Measurements from ENCODE around the gene KRT82. TPM values are rescaled to one million over a fixed set of nuclear protein-coding genes. Genes with fewer than 3 reads are reported as not detected.

Gene KRT82
- total RNA-seq, 1 experiment from 2014 or later = not detected

DNA sequence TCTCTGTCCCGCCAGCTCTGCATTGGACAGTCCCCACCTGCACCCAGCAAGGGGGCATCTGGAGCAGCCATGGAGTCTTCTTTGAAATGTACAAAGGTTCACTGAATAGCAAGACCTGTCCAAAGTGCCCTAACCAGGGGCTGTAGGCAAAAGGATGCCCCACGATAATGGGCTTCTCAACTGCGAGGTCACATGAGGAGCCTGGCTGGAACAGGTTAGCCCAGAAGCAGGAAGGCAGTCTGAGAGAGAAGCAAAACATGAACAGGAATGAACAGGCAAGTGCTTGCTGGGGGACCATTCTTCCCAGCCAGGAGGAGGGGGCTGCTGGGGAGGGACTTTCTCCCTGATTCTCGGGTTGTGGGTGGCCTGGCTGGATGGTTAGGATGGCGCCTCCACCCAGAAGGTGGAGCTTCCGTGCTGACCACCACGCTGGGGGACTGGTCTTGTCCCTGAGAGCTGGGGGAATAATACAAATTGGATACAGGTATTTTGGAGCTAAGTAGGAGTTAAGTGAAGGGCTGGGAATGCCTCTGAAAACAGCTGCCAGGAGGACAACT is 46.0 kb downstream of the KRT82 start:
- H3K9me3 ChIP-seq (ENCODE audit: control insufficient read depth, low read depth, low read length) = no peaks in the 10 kb centered on the region
- H3K9ac ChIP-seq (ENCODE audit: extremely low read depth, insufficient read length, low read length) = no peak overlapping the region
- H3K27me3 Mint-ChIP-seq (ENCODE audit: low read depth) = peaks cover 7% of the 10 kb centered on the region
- no peak overlapping the region for H3K4me3 Mint-ChIP-seq
- H3K27ac Mint-ChIP-seq = no peak overlapping the region; a peak in 1 of 7 replicates
- no peaks in the 10 kb centered on the region for H3K4me1 ChIP-seq (ENCODE audit: insufficient read depth, low read length)
- H2BK5ac ChIP-seq (ENCODE audit: insufficient read length, low read length) = no peak overlapping the region
- no peak overlapping the region for H3K23ac ChIP-seq (ENCODE audit: insufficient read length, low read depth, low read length)
- H2AFZ ChIP-seq (ENCODE audit: low read length) = no peak overlapping the region
- H3K23me2 ChIP-seq (ENCODE audit: insufficient read length, low read depth, low read length, poor library complexity, severe bottlenecking) = no peaks in the 10 kb centered on the region
- no peak overlapping the region for H3K14ac ChIP-seq (ENCODE audit: insufficient read depth, low read length)
- H3K79me2 ChIP-seq (ENCODE audit: insufficient read depth, low read length) = no peaks in the 10 kb centered on the region
- H3K18ac ChIP-seq (ENCODE audit: insufficient read length, low read depth, low read length) = no peak overlapping the region
- no CpG with 5 or more reads among the region's 7 CpGs for WGBS (ENCODE audit: extremely low coverage, insufficient read length, low lambda C conversion rate)
- no peak overlapping the region for H4K91ac ChIP-seq (ENCODE audit: insufficient read length, low read depth, low read length)
- no peak overlapping the region for H3K4ac ChIP-seq (ENCODE audit: low read depth, low read length)
- no peak overlapping the region for H2BK20ac ChIP-seq (ENCODE audit: low read depth, low read length, poor library complexity, severe bottlenecking)
- H3K36me3 Mint-ChIP-seq (ENCODE audit: insufficient read depth in 1 of 3, low read depth in 3 of 3) = no peaks in the 10 kb centered on the region
- H3K4me1 Mint-ChIP-seq = peaks cover 3 to 9% of the 10 kb centered on the region in 2 experiments; a peak in 3 of 4 replicates
- no peaks in the 10 kb centered on the region for H3K27me3 ChIP-seq (ENCODE audit: insufficient read depth, low read length)
- no peak overlapping the region for H2BK15ac ChIP-seq (ENCODE audit: low read depth, low read length)
- H2BK12ac ChIP-seq (ENCODE audit: insufficient read length, low read depth, low read length) = no peak overlapping the region
- no peak for DNase-seq
- no peak overlapping the region for H4K5ac ChIP-seq (ENCODE audit: insufficient read length, low read depth, low read length)
- H3K9me3 Mint-ChIP-seq = no peaks in the 10 kb centered on the region; a peak in 1 of 5 replicates
- no peaks in the 10 kb centered on the region for H3K79me1 ChIP-seq (ENCODE audit: insufficient read depth, low read depth, low read length, poor library complexity, severe bottlenecking)
- no peak for TF ChIP-seq CTCF (conservative IDR thresholded peaks at IDR 0.05)
- H4K8ac ChIP-seq (replicated peaks; ENCODE audit: insufficient read length, low read depth, low read length) = no peak overlapping the region
- H3T11ph ChIP-seq (ENCODE audit: low read length) = no peak overlapping the region
- no peak overlapping the region for H3K56ac ChIP-seq (ENCODE audit: insufficient read length, low read depth, low read length)
- H2BK120ac ChIP-seq (ENCODE audit: low read depth, low read length, poor library complexity, severe bottlenecking) = no peak overlapping the region
- no peaks in the 10 kb centered on the region for H4K20me1 ChIP-seq (ENCODE audit: control insufficient read depth, insufficient read depth, insufficient read length)
- no peak overlapping the region for H3K27ac ChIP-seq (ENCODE audit: insufficient read length, low read depth, low read length)
- H3K4me2 ChIP-seq (ENCODE audit: insufficient read depth, insufficient read length, low read length) = no peak overlapping the region
- H2AK5ac ChIP-seq (ENCODE audit: insufficient read length, low read length) = no peak overlapping the region
